GM18861 (cell line): ENCODE data around the gene RASGRF2.

Experiments used
- ATAC-seq: cut with Tn5 transposase; IDR thresholded peaks from one replicate; pipeline ENCODE4 v1.9.1; 2021; ENCODE audit not compliant: unreplicated experiment

The RASGRF2 gene

GRCh38 chr5:80959768-80960442, at the start of gene RASGRF2:
TSS of gene RASGRF2 (plus strand) at chr5:80960363. CDS start at chr5:80960739, 376 bp downstream.
- ATAC-seq, result no peak

GRCh38 chr5:80912479-80912878, 47.7 kb upstream of the RASGRF2 start:
- no peak for ATAC-seq

- no peak for ATAC-seq
Observed at GRCh38 chr5:80915716-80916115, 44.4 kb upstream of the RASGRF2 start.

GRCh38 chr5:80916676-80917075, 43.5 kb upstream of the RASGRF2 start:
- no peak for ATAC-seq

- ATAC-seq, result no peak
Observed at GRCh38 chr5:80917631-80918030, 42.5 kb upstream of the RASGRF2 start.

GRCh38 chr5:80919678-80920196, 40.4 kb upstream of the RASGRF2 start:
- ATAC-seq, result no peak

GRCh38 chr5:80920333-80920732, 39.8 kb upstream of the RASGRF2 start:
- no peak for ATAC-seq

- no peak for ATAC-seq
Observed at GRCh38 chr5:80921026-80921425, 39.1 kb upstream of the RASGRF2 start.

GRCh38 chr5:80925931-80926330, 34.2 kb upstream of the RASGRF2 start:
- no peak for ATAC-seq

GRCh38 chr5:80926536-80926935, 33.6 kb upstream of the RASGRF2 start:
- no peak for ATAC-seq

- no peak for ATAC-seq
Observed at GRCh38 chr5:80926979-80927656, 33.0 kb upstream of the RASGRF2 start.

- peak; percentile 95 for ATAC-seq
Observed at GRCh38 chr5:80928073-80928472, 32.1 kb upstream of the RASGRF2 start.

- ATAC-seq, result no peak
Observed at GRCh38 chr5:80930940-80931339, 29.2 kb upstream of the RASGRF2 start.

- ATAC-seq, result no peak
Observed at GRCh38 chr5:80931411-80931810, 28.8 kb upstream of the RASGRF2 start.

- no peak for ATAC-seq
Observed at GRCh38 chr5:80933036-80933435, 27.1 kb upstream of the RASGRF2 start.

GRCh38 chr5:80934751-80935150, 25.4 kb upstream of the RASGRF2 start:
- ATAC-seq, result no peak

- no peak for ATAC-seq
Observed at GRCh38 chr5:80935811-80936385, 24.3 kb upstream of the RASGRF2 start.

GRCh38 chr5:80936881-80937280, 23.3 kb upstream of the RASGRF2 start:
- no peak for ATAC-seq

- no peak for ATAC-seq
Observed at GRCh38 chr5:80937584-80938356, 22.4 kb upstream of the RASGRF2 start.

- no peak for ATAC-seq
Observed at GRCh38 chr5:80941496-80941895, 18.7 kb upstream of the RASGRF2 start.

- ATAC-seq, result no peak
Observed at GRCh38 chr5:80951366-80951765, 8.8 kb upstream of the RASGRF2 start.
